B cell (primary cell): ENCODE data around the gene WWC2.

Source experiments
- CTCF ChIP-seq: fragments of 200-600 bp; IDR thresholded peaks from one replicate; pipeline ENCODE4 v1.8.0; 2022; ENCODE audit warnings: antibody characterized with exemption, mild to moderate bottlenecking
- EZH2 ChIP-seq: IDR thresholded peaks from 2 replicates; pipeline ENCODE4 v1.6.1; 2012; ENCODE audit warnings: borderline replicate concordance, low read depth, mild to moderate bottlenecking, moderate library complexity, low read length; ENCODE audit not compliant: insufficient read depth, poor library complexity, severe bottlenecking

GRCh38 chr4:183262776-183263100 is 163.7 kb downstream of the WWC2 start:
- no peak for TF ChIP-seq CTCF
- TF ChIP-seq EZH2: no peak
